H1 (cell line): ENCODE measurements around the gene CTF1. TPM values are rescaled to one million over a fixed set of nuclear protein-coding genes. Genes with fewer than 3 reads are reported as not detected.

Experiments
- CTCF ChIA-PET: fragments of 300-600 bp; sonication (Branson Sonifier 250); formaldehyde crosslinking; loops from one replicate; lab custom pipeline; 2021; ENCODE audit not compliant: partially characterized antibody; lab: Charles Lee
- POLR2A ChIA-PET: fragments of 300-600 bp; sonication (Branson Sonifier 250); formaldehyde crosslinking; loops from one replicate; lab custom pipeline; 2021; ENCODE audit warnings: inconsistent platforms; ENCODE audit not compliant: partially characterized antibody; lab: Charles Lee
- DNase-seq, 2 experiments: peaks; one replicate each; pipeline versions ENCODE4 v3.0.0 to v3.0.0-alpha.2; 2010 to 2022; ENCODE audit warnings: low spot score in 2 of 2, low read depth in 1 of 2, mixed read lengths in 1 of 2
- FAIRE-seq: peaks from 2 replicates; lab custom pipeline; 2011; peaks lifted over from hg19 to GRCh38; lab: Jason Lieb, UNC
- H2AFZ ChIP-seq: 2 replicates; pipeline ENCODE4 v1.8.1; 2012; ENCODE audit warnings: low read length, inconsistent platforms
- H2AK5ac ChIP-seq: 2 replicates; pipeline ENCODE4 v1.6.1; 2013; ENCODE audit warnings: low read depth, low read length
- H2BK120ac ChIP-seq: replicated peaks from 2 replicates; pipeline ENCODE3; 2013; ENCODE audit warnings: low read depth, low read length, inconsistent platforms
- H2BK12ac ChIP-seq: 2 replicates; pipeline ENCODE4 v1.6.1; 2013; ENCODE audit warnings: low read depth, low read length
- H2BK15ac ChIP-seq: 2 replicates; pipeline ENCODE4 v1.6.1; 2013; ENCODE audit warnings: low read length
- H2BK20ac ChIP-seq: 2 replicates; pipeline ENCODE4 v1.6.1; 2013; ENCODE audit warnings: low read length
- H2BK5ac ChIP-seq: 2 replicates; pipeline ENCODE4 v1.6.1; 2013; ENCODE audit warnings: low read depth, low read length
- H3K14ac ChIP-seq: 2 replicates; pipeline ENCODE4 v1.6.1; 2013; ENCODE audit warnings: inconsistent platforms; ENCODE audit not compliant: insufficient read length
- H3K18ac ChIP-seq: 2 replicates; pipeline ENCODE4 v1.6.1; 2013; ENCODE audit warnings: low read length; ENCODE audit errors: extremely low read depth
- H3K23ac ChIP-seq: 2 replicates; pipeline ENCODE4 v1.6.1; 2013; ENCODE audit warnings: inconsistent platforms; ENCODE audit not compliant: insufficient read length
- H3K23me2 ChIP-seq: 2 replicates; pipeline ENCODE4 v1.6.1; 2013; ENCODE audit warnings: low read depth, low read length
- H3K27ac ChIP-seq: 2 replicates; pipeline ENCODE4 v1.6.1; 2011; ENCODE audit warnings: low read depth, low read length, inconsistent platforms
- H3K27me3 ChIP-seq, 4 experiments: replicated peaks in 1 of 4; 1 replicate in 1 of 4; 2 replicates in 3 of 4; pipeline versions ENCODE4 v1.6.1 to v1.8.1; 2011 to 2013; ENCODE audit warnings: low read length in 3 of 4, mild to moderate bottlenecking in 3 of 4, inconsistent platforms in 2 of 4, mixed read lengths in 2 of 4, moderate library complexity in 1 of 4; ENCODE audit not compliant: control insufficient read depth in 3 of 4, insufficient read depth in 3 of 4; ENCODE audit errors: extremely low read depth in 1 of 4
- H3K36me3 ChIP-seq, 4 experiments: 2 replicates each; pipeline versions ENCODE4 v1.6.1 to v1.8.1; 2011 to 2013; ENCODE audit warnings: mild to moderate bottlenecking in 4 of 4, low read length in 3 of 4, moderate library complexity in 2 of 4, control low read depth in 1 of 4, inconsistent platforms in 1 of 4; ENCODE audit not compliant: insufficient read depth in 4 of 4, control insufficient read depth in 2 of 4
- H3K4ac ChIP-seq: replicated peaks from 2 replicates; pipeline ENCODE3; 2013; ENCODE audit warnings: low read length, low read depth, mixed read lengths, inconsistent platforms; ENCODE audit not compliant: insufficient read length
- H3K4me1 ChIP-seq, 4 experiments: replicated peaks in 1 of 4; 1 replicate in 1 of 4; 2 replicates in 3 of 4; pipeline versions ENCODE4 v1.6.1 to v1.8.1; 2011 to 2013; ENCODE audit warnings: low read length in 3 of 4, inconsistent platforms in 2 of 4, mixed read lengths in 1 of 4; ENCODE audit not compliant: insufficient read depth in 4 of 4, control insufficient read depth in 3 of 4
- H3K4me2 ChIP-seq, 2 experiments: 2 replicates each; pipeline versions ENCODE4 v1.6.1 to v1.8.1; 2011 to 2013; ENCODE audit warnings: low read depth in 2 of 2, low read length in 2 of 2, control low read depth in 1 of 2, inconsistent platforms in 1 of 2, mild to moderate bottlenecking in 1 of 2; ENCODE audit not compliant: insufficient read depth in 1 of 2
- H3K4me3 ChIP-seq, 4 experiments: fragments of 200-600, 300-600 bp in 1 of 4; sonication (generic), shearing (Covaris generic), sonication (Bioruptor Twin) in 1 of 4; 2 replicates each; pipeline versions ENCODE4 v1.5.1 to v1.8.1; 2011 to 2016; ENCODE audit warnings: low read length in 4 of 4, low read depth in 3 of 4, control low read depth in 2 of 4, inconsistent platforms in 2 of 4, mild to moderate bottlenecking in 2 of 4, mixed read lengths in 1 of 4, moderate library complexity in 1 of 4; ENCODE audit not compliant: insufficient read depth in 2 of 4; ENCODE audit errors: extremely low read depth in 1 of 4
- H3K56ac ChIP-seq: replicated peaks from 2 replicates; pipeline ENCODE3; 2013; ENCODE audit warnings: low read depth, mild to moderate bottlenecking, mixed read lengths, low read length, inconsistent platforms; ENCODE audit not compliant: insufficient read length
- H3K79me1 ChIP-seq: 2 replicates; pipeline ENCODE4 v1.6.1; 2013; ENCODE audit warnings: low read depth, low read length, control low read depth
- H3K79me2 ChIP-seq, 2 experiments: 2 replicates each; pipeline versions ENCODE4 v1.6.1 to v1.8.1; 2012 to 2013; ENCODE audit warnings: low read length in 2 of 2, mild to moderate bottlenecking in 2 of 2, inconsistent platforms in 1 of 2; ENCODE audit not compliant: insufficient read depth in 2 of 2, control insufficient read depth in 1 of 2
- H3K9ac ChIP-seq, 4 experiments: replicated peaks in 1 of 4; 1 replicate in 1 of 4; 2 replicates in 3 of 4; pipeline versions ENCODE4 v1.6.1 to v1.8.1; 2011 to 2013; ENCODE audit warnings: low read depth in 3 of 4, low read length in 3 of 4, control low read depth in 2 of 4, mild to moderate bottlenecking in 2 of 4, moderate library complexity in 2 of 4, inconsistent platforms in 1 of 4; ENCODE audit errors: extremely low read depth in 1 of 4
- H3K9me3 ChIP-seq, 2 experiments: 2 replicates each; pipeline versions ENCODE4 v1.6.1 to v1.8.1; 2012 to 2013; ENCODE audit warnings: mild to moderate bottlenecking in 2 of 2, moderate library complexity in 2 of 2, control low read depth in 1 of 2, inconsistent platforms in 1 of 2, low read depth in 1 of 2, low read length in 1 of 2, mixed read lengths in 1 of 2; ENCODE audit not compliant: insufficient read depth in 2 of 2
- H4K20me1 ChIP-seq, 2 experiments: replicated peaks in 1 of 2; 2 replicates each; pipeline versions ENCODE3 to v1.8.1; 2011 to 2013; ENCODE audit warnings: inconsistent platforms in 2 of 2, low read length in 2 of 2, mild to moderate bottlenecking in 1 of 2; ENCODE audit not compliant: insufficient read depth in 2 of 2, control insufficient read depth in 1 of 2
- H4K5ac ChIP-seq: 2 replicates; pipeline ENCODE4 v1.6.1; 2013; ENCODE audit warnings: low read length, low read depth, mixed read lengths, inconsistent platforms; ENCODE audit not compliant: insufficient read length
- H4K8ac ChIP-seq: 2 replicates; pipeline ENCODE4 v1.8.0; 2013; ENCODE audit warnings: mild to moderate bottlenecking, moderate library complexity, low read length, inconsistent platforms; ENCODE audit not compliant: insufficient read depth; ENCODE audit errors: extremely low read depth
- H4K91ac ChIP-seq: replicated peaks from 2 replicates; pipeline ENCODE3; 2013; ENCODE audit warnings: low read length, mixed read lengths, inconsistent platforms; ENCODE audit not compliant: insufficient read length
- ASH2L ChIP-seq: fragments of 200-600, 300-600 bp; sonication (generic); IDR thresholded peaks from one replicate; pipeline ENCODE4 v1.7.1; 2017; ENCODE audit warnings: low read length
- ATF2 ChIP-seq: IDR thresholded peaks from 2 replicates; pipeline ENCODE4 v1.6.1; 2012; ENCODE audit warnings: low read length, inconsistent platforms
- BRCA1 ChIP-seq: IDR thresholded peaks from 2 replicates; pipeline ENCODE4 v1.6.1; 2012; ENCODE audit warnings: low read depth, low read length, improper control_type of control experiment
- HDAC6 ChIP-seq: IDR thresholded peaks from one replicate; pipeline ENCODE4 v1.7.1; 2012; ENCODE audit warnings: low read depth, mild to moderate bottlenecking, inconsistent platforms, low read length, moderate library complexity
- KDM4A ChIP-seq: IDR thresholded peaks from one replicate; pipeline ENCODE4 v1.7.1; 2012; ENCODE audit warnings: low read depth, mild to moderate bottlenecking, moderate library complexity, low read length, inconsistent platforms; ENCODE audit not compliant: severe bottlenecking
- PHF8 ChIP-seq: fragments of 200-600 bp; sonication (generic); conservative IDR thresholded peaks from 2 replicates; pipeline ENCODE4 v1.7.1; 2012; ENCODE audit warnings: low read depth, mild to moderate bottlenecking, inconsistent platforms, low read length, moderate library complexity
- RFX5 ChIP-seq: IDR thresholded peaks from 2 replicates; pipeline ENCODE4 v1.6.1; 2011; ENCODE audit warnings: low read depth, low read length, improper control_type of control experiment, borderline replicate concordance
- SIRT6 ChIP-seq: IDR thresholded peaks from one replicate; pipeline ENCODE4 v1.7.1; 2012; ENCODE audit warnings: low read length, inconsistent platforms
- SIX5 ChIP-seq: IDR thresholded peaks from 2 replicates; pipeline ENCODE4 v1.6.1; 2011; ENCODE audit warnings: mild to moderate bottlenecking, low read depth, low read length
- SP4 ChIP-seq: IDR thresholded peaks from 2 replicates; pipeline ENCODE4 v1.6.1; 2012; ENCODE audit warnings: low read length, inconsistent platforms
- WGBS, 2 experiments: shearing (Covaris generic) in 1 of 2; methylation state at CpG; one replicate each; pipeline versions ENCODE4 v1.1.6 to v1.1.7; 2013 to 2015; ENCODE audit warnings: low lambda C conversion rate in 2 of 2, mixed read lengths in 2 of 2, inconsistent platforms in 1 of 2, low coverage in 1 of 2, missing lambda C conversion rate in 1 of 2; ENCODE audit not compliant: insufficient replicate concordance in 2 of 2, insufficient coverage in 1 of 2, insufficient read length in 1 of 2; ENCODE audit errors: extremely low coverage in 1 of 2, missing lambda C conversion rate in 1 of 2; 5-methylcytosine and 5-hydroxymethylcytosine counted together
- polyA plus RNA-seq, 7 experiments: library from polyadenylated mRNA; depleted of rRNA in 3 of 7; stranded (reverse) in 5 of 7; unstranded in 2 of 7; fragments of >200 nt in 5 of 7; fragments of 200-250 nt in 2 of 7; gene quantifications; 1 replicate in 5 of 7; 2 replicates in 1 of 7; 4 replicates in 1 of 7; pipeline versions ENCODE4 v1.2.1 to v1.2.3, GENCODE V29; 2011 to 2013; ENCODE audit warnings: missing spikeins in 2 of 7, mixed read lengths in 2 of 7
- total RNA-seq: library from RNA; stranded (reverse); fragmentation: NEBNext Ultra II Directional; extraction: Animal tissue kit (Norgen Biotek cat#: 25700); gene quantifications from 2 replicates; pipeline ENCODE4 v1.2.1, GENCODE V29; 2021

CTF1 gene
- total and polyA plus RNA-seq, 2 of the 8 experiments (the other 6 are each of a cell fraction or from before 2014, with no cell fraction given) = 0.97 to 3.4 TPM

- CTCF ChIA-PET = interaction anchor here (0.7 to 1.9 kb wide), 4 partner anchors 9 to 108 kb away, joined by 3 to 8 read pairs (median 3); no protein-coding TSS in a partner anchor
- Histone ChIP-seq H3K14ac (no peak overlapping the region), H3K79me2 (no peaks in the 10 kb centered on the region), H2BK20ac (no peak overlapping the region), H3K18ac (peak overlapping the region; percentile 86; the same call in 1 of the 2 replicates), H2BK5ac (no peak overlapping the region), H3K27ac (no peak overlapping the region), H3K9ac (no peak overlapping the region), H4K5ac (peak overlapping the region; percentile 9), H4K8ac (peak overlapping the region; percentile 4; the same call in 1 of the 2 replicates), H3K4ac (no peak overlapping the region), H2AFZ (peak overlapping the region; percentile 65; the same call in 1 of the 2 replicates), H3K4me2 (peak overlapping the region; percentile 30 to 45), H2BK15ac (peak overlapping the region; percentile 73; the same call in 1 of the 2 replicates), H3K23ac (no peak overlapping the region), H4K91ac (peak overlapping the region; percentile 39), H3K36me3 (no peaks in the 10 kb centered on the region), H2AK5ac (0 out of 2 replicates have a peak overlapping the region, but pooled peaks have one; percentile 44), H3K23me2 (no peaks in the 10 kb centered on the region), H3K4me3 (no peak overlapping the region), H3K27me3 (no peaks in the 10 kb centered on the region), H2BK120ac (no peak overlapping the region), H3K9me3 (no peaks in the 10 kb centered on the region), H3K79me1 (no peaks in the 10 kb centered on the region), H3K4me1 (peaks cover 0 to 9% (median 7%) of the 10 kb centered on the region in 4 experiments; a peak in 6 of 7 replicates), H4K20me1 (no peaks in the 10 kb centered on the region), H2BK12ac (peak overlapping the region; percentile 52; the same call in 1 of the 2 replicates), H3K56ac (no peak overlapping the region)
- no peak for TF ChIP-seq PHF8
- TF ChIP-seq ATF2 = no peak
- no peak for TF ChIP-seq BRCA1
- TF ChIP-seq RFX5 = no peak
- TF ChIP-seq SIRT6 = no peak
- no peak for TF ChIP-seq HDAC6
- TF ChIP-seq SIX5 = no peak
- no peak for TF ChIP-seq KDM4A
- TF ChIP-seq ASH2L = no peak
- TF ChIP-seq SP4 = no peak
- 65% methylated on average over 14 of the region's 18 CpGs; no CpG with 5 or more reads in 1 of the 2 experiments for WGBS, 2 experiments
- POLR2A ChIA-PET = interaction anchor here (1.2 to 1.9 kb wide), 4 partner anchors 14 to 66 kb away, joined by 3 to 8 read pairs (median 6); partner anchors contain the start of gene CTF1
- peak in 1 of 2 experiments; percentile 65 for DNase-seq
- FAIRE-seq = no peak
Measured at GRCh38 chr16:30910427-30911029, 14.1 kb downstream of the CTF1 start.
